Muscle layer of colon (tissue), 2 donors: ENCODE data around the gene RAPGEF4.

Source experiments
- H3K27ac ChIP-seq: one replicate; pipeline ENCODE4 v1.7.0; 2013; ENCODE audit warnings: low read depth, mild to moderate bottlenecking, low read length, moderate library complexity
- H3K27me3 ChIP-seq, 2 donors: one replicate each; pipeline ENCODE4 v1.7.0; 2013; ENCODE audit warnings: low read length in 2 of 2, mild to moderate bottlenecking in 2 of 2; ENCODE audit not compliant: insufficient read depth in 2 of 2, control insufficient read depth in 1 of 2
- H3K36me3 ChIP-seq: one replicate; pipeline ENCODE4 v1.7.0; 2013; ENCODE audit warnings: mild to moderate bottlenecking, low read length; ENCODE audit not compliant: insufficient read depth
- H3K4me1 ChIP-seq: one replicate; pipeline ENCODE4 v1.7.0; 2013; ENCODE audit warnings: mild to moderate bottlenecking, low read length; ENCODE audit not compliant: insufficient read depth
- H3K4me3 ChIP-seq, 2 donors: one replicate each; pipeline ENCODE4 v1.7.0; 2013; ENCODE audit warnings: low read length in 2 of 2, low read depth in 1 of 2, mild to moderate bottlenecking in 1 of 2, moderate library complexity in 1 of 2
- H3K9ac ChIP-seq: one replicate; pipeline ENCODE4 v1.7.0; 2013; ENCODE audit warnings: low read length
- H3K9me3 ChIP-seq: one replicate; pipeline ENCODE4 v1.7.0; 2013; ENCODE audit warnings: mild to moderate bottlenecking, low read length
- donor health status: abdominal sarcoma.
- donor health status: Adenocarcinoma of cecum.

RAPGEF4 gene

GRCh38 chr2:173023718-173024117 lies 288.1 kb downstream of the RAPGEF4 start:
- H3K4me3 ChIP-seq: no peak overlapping the region
- no peaks in the 10 kb centered on the region for H3K27me3 ChIP-seq
- H3K4me1 ChIP-seq: peaks cover 22% of the 10 kb centered on the region
- no peak overlapping the region for H3K27ac ChIP-seq
- H3K9ac ChIP-seq: no peak overlapping the region
- H3K36me3 ChIP-seq: no peaks in the 10 kb centered on the region
- H3K9me3 ChIP-seq: no peaks in the 10 kb centered on the region

GRCh38 chr2:173026479-173026878 lies 290.8 kb downstream of the RAPGEF4 start:
- H3K36me3 ChIP-seq: no peaks in the 10 kb centered on the region
- H3K27me3 ChIP-seq: no peaks in the 10 kb centered on the region
- no peaks in the 10 kb centered on the region for H3K9me3 ChIP-seq
- H3K9ac ChIP-seq: no peak overlapping the region
- peaks cover 28% of the 10 kb centered on the region for H3K4me1 ChIP-seq
- H3K27ac ChIP-seq: no peak overlapping the region
- H3K4me3 ChIP-seq: no peak overlapping the region

GRCh38 chr2:173027181-173028128 lies 291.8 kb downstream of the RAPGEF4 start:
- H3K4me3 ChIP-seq: no peak overlapping the region
- no peaks in the 10 kb centered on the region for H3K27me3 ChIP-seq
- peaks cover 28% of the 10 kb centered on the region for H3K4me1 ChIP-seq
- H3K9ac ChIP-seq: no peak overlapping the region
- no peaks in the 10 kb centered on the region for H3K9me3 ChIP-seq
- H3K27ac ChIP-seq: peak overlapping the region; percentile 70
- H3K36me3 ChIP-seq: no peaks in the 10 kb centered on the region

GRCh38 chr2:173028141-173028540 lies 292.5 kb downstream of the RAPGEF4 start:
- Histone ChIP-seq H3K9ac (no peak overlapping the region), H3K27ac (peak overlapping the region; percentile 70)

GRCh38 chr2:173028671-173029070 lies 293.0 kb downstream of the RAPGEF4 start:
- Histone ChIP-seq H3K27ac (no peak overlapping the region), H3K4me3 (no peak overlapping the region), H3K9ac (no peak overlapping the region), H3K36me3 (no peaks in the 10 kb centered on the region), H3K27me3 (no peaks in the 10 kb centered on the region), H3K9me3 (no peaks in the 10 kb centered on the region), H3K4me1 (peaks cover 28% of the 10 kb centered on the region)

More at GRCh38 chr2:173028141-173028540, 292.5 kb downstream of the RAPGEF4 start:
- no peaks in the 10 kb centered on the region for H3K27me3 ChIP-seq
- no peaks in the 10 kb centered on the region for H3K9me3 ChIP-seq
- H3K4me3 ChIP-seq: no peak overlapping the region
- H3K4me1 ChIP-seq: peaks cover 28% of the 10 kb centered on the region
- H3K36me3 ChIP-seq: no peaks in the 10 kb centered on the region

GRCh38 chr2:173030561-173031490 lies 295.2 kb downstream of the RAPGEF4 start:
- H3K9me3 ChIP-seq: no peaks in the 10 kb centered on the region
- H3K9ac ChIP-seq: no peak overlapping the region
- no peaks in the 10 kb centered on the region for H3K36me3 ChIP-seq
- H3K27me3 ChIP-seq: no peaks in the 10 kb centered on the region
- H3K4me1 ChIP-seq: peaks cover 28% of the 10 kb centered on the region
- H3K4me3 ChIP-seq: no peak overlapping the region
- no peak overlapping the region for H3K27ac ChIP-seq

- no peak overlapping the region for H3K4me3 ChIP-seq
- peaks cover 27% of the 10 kb centered on the region for H3K4me1 ChIP-seq
- no peaks in the 10 kb centered on the region for H3K27me3 ChIP-seq
- H3K9me3 ChIP-seq: no peaks in the 10 kb centered on the region
- H3K9ac ChIP-seq: no peak overlapping the region
- H3K27ac ChIP-seq: no peak overlapping the region
- no peaks in the 10 kb centered on the region for H3K36me3 ChIP-seq
Measured at GRCh38 chr2:173032032-173032431, 296.4 kb downstream of the RAPGEF4 start.

- Histone ChIP-seq H3K27ac (no peak overlapping the region), H3K36me3 (no peaks in the 10 kb centered on the region), H3K27me3 (no peaks in the 10 kb centered on the region), H3K4me3 (no peak overlapping the region), H3K9ac (no peak overlapping the region), H3K9me3 (no peaks in the 10 kb centered on the region), H3K4me1 (peaks cover 27% of the 10 kb centered on the region)
Measured at GRCh38 chr2:173033084-173033483, 297.4 kb downstream of the RAPGEF4 start.

- H3K36me3 ChIP-seq: no peaks in the 10 kb centered on the region
- no peaks in the 10 kb centered on the region for H3K9me3 ChIP-seq
- H3K9ac ChIP-seq: no peak overlapping the region
- no peaks in the 10 kb centered on the region for H3K27me3 ChIP-seq
- peaks cover 17% of the 10 kb centered on the region for H3K4me1 ChIP-seq
- no peak overlapping the region for H3K27ac ChIP-seq
- H3K4me3 ChIP-seq: no peak overlapping the region
Measured at GRCh38 chr2:173034143-173034542, 298.5 kb downstream of the RAPGEF4 start.

- Histone ChIP-seq H3K9me3 (no peaks in the 10 kb centered on the region), H3K4me1 (peaks cover 25% of the 10 kb centered on the region), H3K4me3 (no peak overlapping the region), H3K9ac (no peak overlapping the region), H3K27ac (no peak overlapping the region), H3K36me3 (no peaks in the 10 kb centered on the region), H3K27me3 (no peaks in the 10 kb centered on the region)
Measured at GRCh38 chr2:173037245-173038120, 301.8 kb downstream of the RAPGEF4 start.
